SU-DHL-6 (cell line): Measurements from ENCODE around the gene KLF16.

Source experiments
- EZH2phosphoT487 ChIP-seq: fragments of 200-600 bp; sonication (generic), shearing (Covaris generic); conservative IDR thresholded peaks from 2 replicates; pipeline ENCODE4 v1.6.1; 2018; ENCODE audit warnings: mild to moderate bottlenecking, antibody characterized with exemption, low read length, moderate library complexity, mixed read lengths
- TF ChIP-seq, protein P1 (sequence below): fragments of 200-600 bp; sonication (generic); IDR thresholded peaks from one replicate; pipeline ENCODE4 v1.5.1; 2017; ENCODE audit warnings: antibody characterized with exemption, mild to moderate bottlenecking, low read length, moderate library complexity; ENCODE audit not compliant: insufficient read depth, poor library complexity, severe bottlenecking

DNA sequence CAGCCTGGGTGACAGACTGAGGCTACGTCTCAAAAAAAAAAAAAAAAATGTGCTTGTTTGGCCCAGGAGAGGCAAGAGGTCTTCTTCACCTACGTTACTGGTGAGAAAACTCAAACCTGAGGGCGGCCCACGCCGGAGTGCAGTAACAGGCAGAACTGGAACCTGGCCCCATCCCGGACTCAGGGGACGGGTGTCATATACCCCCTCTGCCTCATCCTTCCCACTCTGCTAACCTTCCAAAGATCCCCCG lies 41.4 kb upstream of the KLF16 start:
- TF ChIP-seq, protein P1, sequence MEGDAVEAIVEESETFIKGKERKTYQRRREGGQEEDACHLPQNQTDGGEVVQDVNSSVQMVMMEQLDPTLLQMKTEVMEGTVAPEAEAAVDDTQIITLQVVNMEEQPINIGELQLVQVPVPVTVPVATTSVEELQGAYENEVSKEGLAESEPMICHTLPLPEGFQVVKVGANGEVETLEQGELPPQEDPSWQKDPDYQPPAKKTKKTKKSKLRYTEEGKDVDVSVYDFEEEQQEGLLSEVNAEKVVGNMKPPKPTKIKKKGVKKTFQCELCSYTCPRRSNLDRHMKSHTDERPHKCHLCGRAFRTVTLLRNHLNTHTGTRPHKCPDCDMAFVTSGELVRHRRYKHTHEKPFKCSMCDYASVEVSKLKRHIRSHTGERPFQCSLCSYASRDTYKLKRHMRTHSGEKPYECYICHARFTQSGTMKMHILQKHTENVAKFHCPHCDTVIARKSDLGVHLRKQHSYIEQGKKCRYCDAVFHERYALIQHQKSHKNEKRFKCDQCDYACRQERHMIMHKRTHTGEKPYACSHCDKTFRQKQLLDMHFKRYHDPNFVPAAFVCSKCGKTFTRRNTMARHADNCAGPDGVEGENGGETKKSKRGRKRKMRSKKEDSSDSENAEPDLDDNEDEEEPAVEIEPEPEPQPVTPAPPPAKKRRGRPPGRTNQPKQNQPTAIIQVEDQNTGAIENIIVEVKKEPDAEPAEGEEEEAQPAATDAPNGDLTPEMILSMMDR: no peak
- TF ChIP-seq EZH2phosphoT487: no peak
